Panc1 (cell line): ENCODE results near the gene NOS1AP. TPM values are rescaled to one million over a fixed set of nuclear protein-coding genes. Genes with fewer than 3 reads are reported as not detected.
A peak's percentile ranks its signal among the peaks of the same experiment; 100 is the strongest.
"Not testable (repeated sequence)": the region's sequence is repeated elsewhere in the genome, so short reads cannot be mapped to it uniquely, and the experiment has no call there.

Experiments used
- ATAC-seq: fragments of 200-7000 bp; cut with Tn5 transposase; 2 replicates; pipeline ENCODE4 v1.9.1; 2020; ENCODE audit warnings: mild to moderate bottlenecking, moderate library complexity
- BruUV-seq: library from RNA; stranded (reverse); fragments of 400-500 nt; replicated peaks from 2 replicates; lab custom pipeline; 2021; lab: Mats Ljungman, UMichigan
- CTCF ChIA-PET: fragments of 300-600 bp; sonication (Branson Sonifier 250); formaldehyde crosslinking; loops from one replicate; lab custom pipeline; 2022; ENCODE audit warnings: antibody characterized with exemption; lab: Charles Lee
- POLR2A ChIA-PET: fragments of 300-600 bp; sonication (Branson Sonifier 250); formaldehyde crosslinking; loops from one replicate; lab custom pipeline; 2022; ENCODE audit warnings: antibody characterized with exemption; lab: Charles Lee
- DNase-seq: peaks from one replicate; pipeline ENCODE4 v3.0.0-alpha.2; 2010; ENCODE audit warnings: low read depth, low spot score
- H3K27ac ChIP-seq: 2 replicates; pipeline ENCODE4 v1.5.1; 2011; ENCODE audit warnings: mild to moderate bottlenecking, low read length, inconsistent platforms
- H3K27me3 ChIP-seq: fragments of 200-500 bp; sonication (Bioruptor generic); 2 replicates; pipeline ENCODE4 v1.6.0; 2014; ENCODE audit warnings: low read length, inconsistent platforms; ENCODE audit not compliant: control insufficient read depth, insufficient read depth
- H3K36me3 ChIP-seq: fragments of 200-500 bp; sonication (Bioruptor generic); 2 replicates; pipeline ENCODE4 v1.5.1; 2014; ENCODE audit warnings: inconsistent platforms, mild to moderate bottlenecking, low read length, moderate library complexity; ENCODE audit not compliant: control insufficient read depth, insufficient read depth
- H3K4me1 ChIP-seq: 2 replicates; pipeline ENCODE4 v1.5.1; 2011; ENCODE audit warnings: inconsistent platforms, mild to moderate bottlenecking, low read length, moderate library complexity; ENCODE audit not compliant: control insufficient read depth, insufficient read depth
- H3K4me3 ChIP-seq, 2 experiments: 2 replicates each; pipeline ENCODE4 v1.5.1; 2011 to 2012; ENCODE audit warnings: low read depth in 2 of 2, low read length in 2 of 2, mild to moderate bottlenecking in 2 of 2, inconsistent platforms in 1 of 2, moderate library complexity in 1 of 2
- H3K9me3 ChIP-seq: fragments of 200-500 bp; sonication (Bioruptor generic); 2 replicates; pipeline ENCODE4 v1.5.1; 2014; ENCODE audit warnings: low read depth, mild to moderate bottlenecking, inconsistent platforms, low read length, moderate library complexity; ENCODE audit not compliant: control insufficient read depth, insufficient read depth
- POLR2AphosphoS5 ChIP-seq: IDR thresholded peaks from 2 replicates; pipeline ENCODE4 v1.6.1; 2012; ENCODE audit warnings: mild to moderate bottlenecking, low read depth, low read length, moderate library complexity
- SIN3A ChIP-seq: IDR thresholded peaks from 2 replicates; pipeline ENCODE4 v1.6.1; 2012; ENCODE audit warnings: low read depth, mild to moderate bottlenecking, low read length, moderate library complexity, borderline replicate concordance; ENCODE audit not compliant: insufficient read depth
- TCF7L2 ChIP-seq: IDR thresholded peaks from 2 replicates; pipeline ENCODE4 v1.6.1; 2011; ENCODE audit warnings: mild to moderate bottlenecking, low read depth, low read length, inconsistent platforms
- in situ Hi-C: cut with HindIII; loops from 2 replicates; pipeline ENCODE4 v1.10.0; 2016; ENCODE audit warnings: low sequenced_read_pairs, low pct_unique_long_range_greater_than_20kb
- intact Hi-C: fragments of 100-400 bp; cut with micrococcal nuclease; formaldehyde crosslinking; loops from one replicate; pipeline ENCODE4 v1.10.0; 2022; ENCODE audit not compliant: unreplicated experiment
- total RNA-seq: library from RNA; stranded (reverse); gene quantifications from one replicate; pipeline ENCODE4 v1.2.1, GENCODE V29; 2021; ENCODE audit not compliant: unreplicated experiment
- TF ChIP-seq, protein P1 (sequence below): fragments of 450-650 bp; IDR thresholded peaks from 2 replicates; pipeline ENCODE4 v1.5.1; 2017; ENCODE audit warnings: mild to moderate bottlenecking
- TF ChIP-seq, protein P2 (sequence below), 2 experiments: IDR thresholded peaks; 2 replicates each; pipeline ENCODE4 v1.6.1; 2011 to 2012; ENCODE audit warnings: low read depth in 2 of 2, control low read depth in 1 of 2, low read length in 1 of 2, mild to moderate bottlenecking in 1 of 2, moderate library complexity in 1 of 2; ENCODE audit not compliant: insufficient read depth in 1 of 2

The NOS1AP gene
- total RNA-seq, 1 experiment from 2014 or later = 27.9 TPM

DNA sequence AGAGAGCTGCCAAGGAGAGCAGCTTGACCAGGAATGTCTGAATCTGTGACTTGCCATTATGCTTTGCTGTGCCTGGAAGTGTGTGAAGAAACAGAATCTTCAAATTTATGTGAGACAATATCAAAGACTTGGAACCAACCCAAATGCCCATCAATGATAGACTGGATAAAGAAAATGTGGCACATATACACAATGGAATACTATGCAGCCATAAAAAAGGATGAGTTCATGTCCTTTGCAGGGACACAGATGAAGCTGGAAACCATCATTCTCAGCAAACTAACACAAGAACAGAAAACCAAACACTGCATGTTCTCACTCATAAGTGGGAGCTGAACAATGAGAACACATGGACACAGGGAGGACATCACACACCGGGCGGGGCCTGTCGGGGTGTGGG lies 15.5 kb upstream of the NOS1AP start:
- H3K27ac ChIP-seq, ATAC-seq, intact Hi-C loops, in situ Hi-C loops, H3K4me3 ChIP-seq, DNase-seq, CTCF ChIA-PET, H3K36me3 ChIP-seq, H3K27me3 ChIP-seq, POLR2A ChIA-PET, H3K9me3 ChIP-seq, BruUV-seq: not testable (repeated sequence)
- peaks cover 17% of the 10 kb centered on the region for H3K4me1 ChIP-seq

DNA sequence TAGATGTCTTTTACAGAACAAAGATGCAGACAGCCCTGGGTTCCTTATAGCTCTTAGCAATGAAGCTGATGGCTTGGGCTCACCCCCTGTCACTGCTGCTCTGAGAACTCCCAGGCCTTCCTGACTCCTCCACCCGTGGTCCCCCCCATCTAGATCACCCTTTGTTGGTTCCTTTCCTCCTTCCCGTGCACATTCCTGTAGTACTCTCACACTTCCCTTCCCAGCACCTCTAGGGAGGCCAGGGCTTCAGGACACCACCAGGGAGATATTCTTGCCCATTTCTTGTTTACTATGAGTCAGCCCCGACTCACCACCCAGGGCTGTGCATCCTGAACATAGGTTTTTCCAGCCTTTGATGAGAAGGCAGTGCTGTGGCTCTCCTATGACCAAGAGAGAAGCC lies 14.4 kb upstream of the NOS1AP start:
- ChIA-PET POLR2A (no interaction called here), CTCF (no interaction called here)
- peak; percentile 75 for DNase-seq
- TF ChIP-seq POLR2AphosphoS5 = no peak
- TF ChIP-seq, protein P1, sequence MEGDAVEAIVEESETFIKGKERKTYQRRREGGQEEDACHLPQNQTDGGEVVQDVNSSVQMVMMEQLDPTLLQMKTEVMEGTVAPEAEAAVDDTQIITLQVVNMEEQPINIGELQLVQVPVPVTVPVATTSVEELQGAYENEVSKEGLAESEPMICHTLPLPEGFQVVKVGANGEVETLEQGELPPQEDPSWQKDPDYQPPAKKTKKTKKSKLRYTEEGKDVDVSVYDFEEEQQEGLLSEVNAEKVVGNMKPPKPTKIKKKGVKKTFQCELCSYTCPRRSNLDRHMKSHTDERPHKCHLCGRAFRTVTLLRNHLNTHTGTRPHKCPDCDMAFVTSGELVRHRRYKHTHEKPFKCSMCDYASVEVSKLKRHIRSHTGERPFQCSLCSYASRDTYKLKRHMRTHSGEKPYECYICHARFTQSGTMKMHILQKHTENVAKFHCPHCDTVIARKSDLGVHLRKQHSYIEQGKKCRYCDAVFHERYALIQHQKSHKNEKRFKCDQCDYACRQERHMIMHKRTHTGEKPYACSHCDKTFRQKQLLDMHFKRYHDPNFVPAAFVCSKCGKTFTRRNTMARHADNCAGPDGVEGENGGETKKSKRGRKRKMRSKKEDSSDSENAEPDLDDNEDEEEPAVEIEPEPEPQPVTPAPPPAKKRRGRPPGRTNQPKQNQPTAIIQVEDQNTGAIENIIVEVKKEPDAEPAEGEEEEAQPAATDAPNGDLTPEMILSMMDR = no peak
- TF ChIP-seq, protein P2, sequence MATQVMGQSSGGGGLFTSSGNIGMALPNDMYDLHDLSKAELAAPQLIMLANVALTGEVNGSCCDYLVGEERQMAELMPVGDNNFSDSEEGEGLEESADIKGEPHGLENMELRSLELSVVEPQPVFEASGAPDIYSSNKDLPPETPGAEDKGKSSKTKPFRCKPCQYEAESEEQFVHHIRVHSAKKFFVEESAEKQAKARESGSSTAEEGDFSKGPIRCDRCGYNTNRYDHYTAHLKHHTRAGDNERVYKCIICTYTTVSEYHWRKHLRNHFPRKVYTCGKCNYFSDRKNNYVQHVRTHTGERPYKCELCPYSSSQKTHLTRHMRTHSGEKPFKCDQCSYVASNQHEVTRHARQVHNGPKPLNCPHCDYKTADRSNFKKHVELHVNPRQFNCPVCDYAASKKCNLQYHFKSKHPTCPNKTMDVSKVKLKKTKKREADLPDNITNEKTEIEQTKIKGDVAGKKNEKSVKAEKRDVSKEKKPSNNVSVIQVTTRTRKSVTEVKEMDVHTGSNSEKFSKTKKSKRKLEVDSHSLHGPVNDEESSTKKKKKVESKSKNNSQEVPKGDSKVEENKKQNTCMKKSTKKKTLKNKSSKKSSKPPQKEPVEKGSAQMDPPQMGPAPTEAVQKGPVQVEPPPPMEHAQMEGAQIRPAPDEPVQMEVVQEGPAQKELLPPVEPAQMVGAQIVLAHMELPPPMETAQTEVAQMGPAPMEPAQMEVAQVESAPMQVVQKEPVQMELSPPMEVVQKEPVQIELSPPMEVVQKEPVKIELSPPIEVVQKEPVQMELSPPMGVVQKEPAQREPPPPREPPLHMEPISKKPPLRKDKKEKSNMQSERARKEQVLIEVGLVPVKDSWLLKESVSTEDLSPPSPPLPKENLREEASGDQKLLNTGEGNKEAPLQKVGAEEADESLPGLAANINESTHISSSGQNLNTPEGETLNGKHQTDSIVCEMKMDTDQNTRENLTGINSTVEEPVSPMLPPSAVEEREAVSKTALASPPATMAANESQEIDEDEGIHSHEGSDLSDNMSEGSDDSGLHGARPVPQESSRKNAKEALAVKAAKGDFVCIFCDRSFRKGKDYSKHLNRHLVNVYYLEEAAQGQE (IDR thresholded peaks at IDR 0.05; ENCODE audit: insufficient read depth in 1 of 2, low read depth in 2 of 2, low read length in 1 of 2) = no peak
- TF ChIP-seq SIN3A = no peak
- no peak for TF ChIP-seq TCF7L2
- Histone ChIP-seq H3K4me1 (peaks cover 17% of the 10 kb centered on the region), H3K9me3 (no peaks in the 10 kb centered on the region), H3K36me3 (no peaks in the 10 kb centered on the region), H3K27me3 (no peaks in the 10 kb centered on the region), H3K4me3 (no peak overlapping the region), H3K27ac (peak overlapping the region; percentile 72)
- no TSS peak for BruUV-seq
- in situ Hi-C loops = no loop called here
- peak; percentile 94 for ATAC-seq
- intact Hi-C loops = loop anchor here (1.0 kb wide), 1 partner anchor 337 kb away; no protein-coding TSS in a partner anchor

DNA sequence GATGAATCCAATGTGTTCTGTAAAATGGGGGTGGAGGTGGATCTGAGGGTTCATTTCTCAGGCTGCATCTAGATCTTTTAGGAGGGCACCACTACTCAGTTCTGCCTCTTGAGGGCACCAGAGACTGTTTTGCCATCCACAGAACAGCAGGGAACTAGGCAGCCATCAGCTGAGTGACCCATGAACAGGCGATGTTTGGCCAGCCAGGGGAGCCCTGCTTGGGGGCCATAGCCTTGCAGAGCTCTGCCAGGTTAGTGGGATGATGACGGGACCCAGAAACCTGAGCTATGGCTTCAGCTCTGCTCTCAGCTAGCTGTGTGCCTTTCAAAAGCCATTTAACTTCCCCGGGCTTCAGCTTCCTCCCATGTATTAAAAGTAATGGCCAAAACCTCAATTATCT lies 13.4 kb upstream of the NOS1AP start:
- intact Hi-C loops (loop anchor here (1.0 kb wide), 1 partner anchor 220 kb away; no protein-coding TSS in a partner anchor), in situ Hi-C loops (no loop called here)
- ChIA-PET CTCF (interaction anchor here (0.6 to 1.5 kb wide), 4 partner anchors 218 to 337 kb away, joined by 3 to 6 read pairs (median 4); no protein-coding TSS in a partner anchor), POLR2A (interaction anchor here (0.6 kb wide), 1 partner anchor 215 kb away, joined by 6 read pairs; no protein-coding TSS in a partner anchor)
- H3K4me3 ChIP-seq = no peak overlapping the region
- DNase-seq (peak; percentile 63), ATAC-seq (peak; percentile 92)
- peaks cover 17% of the 10 kb centered on the region for H3K4me1 ChIP-seq
- no peak for TF ChIP-seq SIN3A
- TF ChIP-seq POLR2AphosphoS5 = no peak
- TF ChIP-seq TCF7L2 = no peak
- TF ChIP-seq, protein P2 (IDR thresholded peaks at IDR 0.05; ENCODE audit: insufficient read depth in 1 of 2, low read depth in 2 of 2, low read length in 1 of 2) = no peak
- TF ChIP-seq, protein P1 = peak; percentile 96
- H3K36me3 ChIP-seq = no peaks in the 10 kb centered on the region
- H3K27me3 ChIP-seq = no peaks in the 10 kb centered on the region
- H3K9me3 ChIP-seq = no peaks in the 10 kb centered on the region
- BruUV-seq = no TSS peak
- peak overlapping the region; percentile 76 for H3K27ac ChIP-seq
